ENCODE results near the gene NDRG3. TPM values are rescaled to one million over a fixed set of nuclear protein-coding genes. Genes with fewer than 3 reads are reported as not detected.

Gene NDRG3
- total and polyA plus RNA-seq, 2 of the 8 experiments (the other 6 are each of a cell fraction or from before 2014, with no cell fraction given): 25.7 to 32.3 TPM

GRCh38 chr20:36754656-36755222, 8.8 kb upstream of the NDRG3 start:
- POLR2A ChIA-PET (ENCODE audit: partially characterized antibody): interaction anchor here (1.1 to 1.4 kb wide), 2 partner anchors 13 to 71 kb away, joined by 3 read pairs; no protein-coding TSS in a partner anchor
- CTCF ChIA-PET (ENCODE audit: partially characterized antibody): interaction anchor here (0.5 to 3.6 kb wide), 49 partner anchors 8 to 298 kb away, joined by 3 to 28 read pairs (median 4); partner anchors contain the start of genes NDRG3 and SLA2
- Histone ChIP-seq H3K23me2 (ENCODE audit: low read depth, low read length) (no peaks in the 10 kb centered on the region), H2BK15ac (ENCODE audit: low read length) (no peak overlapping the region), H3K79me1 (ENCODE audit: low read depth, low read length) (no peaks in the 10 kb centered on the region), H3K9ac (replicated peaks in 1 of 4; ENCODE audit: extremely low read depth in 1 of 4, low read depth in 3 of 4, low read length in 3 of 4) (no peak overlapping the region), H2BK12ac (ENCODE audit: low read depth, low read length) (no peak overlapping the region), H4K5ac (ENCODE audit: insufficient read length, low read depth, low read length) (no peak overlapping the region), H4K8ac (ENCODE audit: extremely low read depth, insufficient read depth, low read length) (no peak overlapping the region), H3K14ac (ENCODE audit: insufficient read length) (no peak overlapping the region), H3K4me2 (ENCODE audit: insufficient read depth in 1 of 2, low read depth in 2 of 2, low read length in 2 of 2) (no peak overlapping the region), H3K27ac (ENCODE audit: low read depth, low read length) (no peak overlapping the region; the same call in 1 of the 2 replicates), H3K36me3 (ENCODE audit: control insufficient read depth in 2 of 4, insufficient read depth in 4 of 4, low read length in 3 of 4) (peaks cover 10 to 55% (median 47%) of the 10 kb centered on the region in 4 experiments), H3K56ac (replicated peaks; ENCODE audit: insufficient read length, low read depth, low read length) (no peak overlapping the region), H3K27me3 (replicated peaks in 1 of 4; ENCODE audit: control insufficient read depth in 3 of 4, extremely low read depth in 1 of 4, insufficient read depth in 3 of 4, low read length in 3 of 4) (no peaks in the 10 kb centered on the region), H2AK5ac (ENCODE audit: low read depth, low read length) (no peak overlapping the region), H2BK20ac (ENCODE audit: low read length) (no peak overlapping the region), H4K20me1 (replicated peaks in 1 of 2; ENCODE audit: control insufficient read depth in 1 of 2, insufficient read depth in 2 of 2, low read length in 2 of 2) (peaks cover 1 to 2% of the 10 kb centered on the region in 2 experiments), H3K4me1 (replicated peaks in 1 of 4; ENCODE audit: control insufficient read depth in 3 of 4, insufficient read depth in 4 of 4, low read length in 3 of 4) (no peaks in the 10 kb centered on the region), H3K9me3 (ENCODE audit: insufficient read depth in 2 of 2, low read depth in 1 of 2, low read length in 1 of 2) (no peaks in the 10 kb centered on the region), H2BK120ac (replicated peaks; ENCODE audit: low read depth, low read length) (no peak overlapping the region), H3K79me2 (ENCODE audit: control insufficient read depth in 1 of 2, insufficient read depth in 2 of 2, low read length in 2 of 2) (no peaks in the 10 kb centered on the region), H3K23ac (ENCODE audit: insufficient read length) (no peak overlapping the region), H2AFZ (ENCODE audit: low read length) (no peak overlapping the region), H3K4ac (replicated peaks; ENCODE audit: insufficient read length, low read depth, low read length) (no peak overlapping the region), H3K18ac (ENCODE audit: extremely low read depth, low read length) (no peak overlapping the region), H2BK5ac (ENCODE audit: low read depth, low read length) (no peak overlapping the region), H3K4me3 (ENCODE audit: extremely low read depth in 1 of 4, insufficient read depth in 2 of 4, low read depth in 3 of 4, low read length in 4 of 4) (no peak overlapping the region), H4K91ac (replicated peaks; ENCODE audit: insufficient read length, low read length) (no peak overlapping the region)
- DNase-seq (ENCODE audit: low read depth in 1 of 2, low spot score in 2 of 2) (peak in 1 of 2 experiments; percentile 60), FAIRE-seq (peak; percentile 94)
- WGBS, 2 experiments (ENCODE audit: extremely low coverage in 1 of 2, insufficient coverage in 1 of 2, insufficient read length in 1 of 2, insufficient replicate concordance in 2 of 2, low coverage in 1 of 2, low lambda C conversion rate in 2 of 2, missing lambda C conversion rate in 1 of 2): 87% methylated on average over 2 of the region's 2 CpGs; no CpG with 5 or more reads in 1 of the 2 experiments
- no peak for TF ChIP-seq TBP (IDR thresholded peaks at IDR 0.05; ENCODE audit: low read depth, low read length)
- no peak for TF ChIP-seq SIRT6 (IDR thresholded peaks at IDR 0.05; ENCODE audit: low read length)
- TF ChIP-seq GABPA (IDR thresholded peaks at IDR 0.05; ENCODE audit: borderline replicate concordance, insufficient read depth, low read length): no peak
- no peak for TF ChIP-seq POLR2AphosphoS5 (IDR thresholded peaks at IDR 0.05; ENCODE audit: low read depth, low read length)
- no peak for TF ChIP-seq GTF2F1 (IDR thresholded peaks at IDR 0.05; ENCODE audit: borderline replicate concordance, low read depth, low read length)
- no peak for TF ChIP-seq HDAC2 (IDR thresholded peaks at IDR 0.05; ENCODE audit: borderline replicate concordance in 1 of 2, low read depth in 2 of 2, low read length in 2 of 2)
- TF ChIP-seq JUN (IDR thresholded peaks at IDR 0.05; ENCODE audit: low read depth, low read length): no peak
- peak; percentile 82 for TF ChIP-seq RAD21 (IDR thresholded peaks at IDR 0.05 in 1 of 2, conservative IDR thresholded peaks at IDR 0.05 in 1 of 2; ENCODE audit: low read depth in 2 of 2, low read length in 2 of 2)
- TF ChIP-seq CEBPB (IDR thresholded peaks at IDR 0.05; ENCODE audit: low read depth, low read length): no peak
- TF ChIP-seq POLR2A (IDR thresholded peaks at IDR 0.05; ENCODE audit: control extremely low read depth in 1 of 2, low read depth in 2 of 2, low read length in 2 of 2): no peak

Measured in H1 (cell line).